Hepatocyte (in vitro differentiated cells): ENCODE results near the gene ZMYND8. TPM values are rescaled to one million over a fixed set of nuclear protein-coding genes. Genes with fewer than 3 reads are reported as not detected.
A peak's percentile ranks its signal among the peaks of the same experiment; 100 is the strongest.

ENCODE experiments used
- DNase-seq: peaks from one replicate; pipeline ENCODE4 v3.0.0-alpha.2; 2016; ENCODE audit warnings: low spot score
- H2AFZ ChIP-seq: fragments of 200-600 bp; sonication (generic); 2 replicates; pipeline ENCODE4 v1.6.0; 2016; ENCODE audit warnings: antibody characterized with exemption, mild to moderate bottlenecking
- H3K27ac ChIP-seq: fragments of 200-600 bp; sonication (generic); 2 replicates; pipeline ENCODE4 v1.5.1; 2016; ENCODE audit warnings: mild to moderate bottlenecking
- H3K27me3 ChIP-seq: fragments of 200-600 bp; sonication (generic); 2 replicates; pipeline ENCODE4 v1.6.1; 2016
- H3K36me3 ChIP-seq: fragments of 200-600 bp; sonication (generic); replicated peaks from 2 replicates; pipeline ENCODE4 v1.5.1; 2016; ENCODE audit warnings: low read depth; ENCODE audit not compliant: insufficient read depth
- H3K4me1 ChIP-seq: fragments of 200-600 bp; sonication (generic); 2 replicates; pipeline ENCODE4 v1.5.1; 2016; ENCODE audit warnings: mild to moderate bottlenecking, moderate library complexity; ENCODE audit not compliant: insufficient read depth
- H3K4me2 ChIP-seq: fragments of 200-600 bp; sonication (generic); 2 replicates; pipeline ENCODE4 v1.6.0; 2016
- H3K4me3 ChIP-seq: fragments of 200-600 bp; sonication (generic); 2 replicates; pipeline ENCODE4 v1.5.1; 2016; ENCODE audit warnings: mild to moderate bottlenecking
- H3K79me2 ChIP-seq: fragments of 200-600 bp; sonication (generic); 2 replicates; pipeline ENCODE4 v1.6.0; 2017; ENCODE audit warnings: mild to moderate bottlenecking
- H3K9me2 ChIP-seq: fragments of 200-600 bp; sonication (generic); replicated peaks from 2 replicates; pipeline ENCODE4 v1.6.0; 2017; ENCODE audit warnings: mild to moderate bottlenecking; ENCODE audit not compliant: insufficient read depth
- H3K9me3 ChIP-seq: fragments of 200-600 bp; sonication (generic); 2 replicates; pipeline ENCODE4 v1.5.1; 2016; ENCODE audit warnings: low read depth, mild to moderate bottlenecking
- H4K20me1 ChIP-seq: fragments of 200-600 bp; sonication (generic); 2 replicates; pipeline ENCODE4 v1.6.0; 2016; ENCODE audit warnings: mild to moderate bottlenecking; ENCODE audit not compliant: insufficient read depth, poor library complexity, severe bottlenecking
- EZH2 ChIP-seq: fragments of 200-600 bp; sonication (generic); IDR thresholded peaks from 2 replicates; pipeline ENCODE4 v1.6.1; 2016; ENCODE audit warnings: antibody characterized with exemption, mild to moderate bottlenecking, borderline replicate concordance
- EZH2phosphoT487 ChIP-seq: fragments of 200-600 bp; sonication (generic); IDR thresholded peaks from one replicate; pipeline ENCODE4 v1.6.1; 2018; ENCODE audit warnings: antibody characterized with exemption, mild to moderate bottlenecking, low read depth, moderate library complexity; ENCODE audit not compliant: unreplicated experiment, severe bottlenecking
- WGBS: methylation state at CpG from one replicate; pipeline ENCODE4 v1.1.6; 2016; ENCODE audit warnings: low lambda C conversion rate; ENCODE audit errors: missing lambda C conversion rate; 5-methylcytosine and 5-hydroxymethylcytosine counted together
- polyA plus RNA-seq: library from polyadenylated mRNA; unstranded; fragments of >200 nt; fragmentation: Nextera tagmentation; extraction: Ambion mirVana; gene quantifications from 2 replicates; pipeline ENCODE4 v1.2.1, GENCODE V29; 2016
- total RNA-seq: library from RNA; depleted of rRNA; stranded (reverse); fragments of >200 nt; gene quantifications from 2 replicates; pipeline ENCODE4 v1.2.3, GENCODE V29; 2014
- TF ChIP-seq, protein P1 (sequence below): fragments of 200-600 bp; sonication (generic); IDR thresholded peaks from 2 replicates; pipeline ENCODE4 v1.5.1; 2016; ENCODE audit warnings: antibody characterized with exemption, mild to moderate bottlenecking; ENCODE audit not compliant: poor library complexity

The ZMYND8 gene
- total and polyA plus RNA-seq, 2 experiments from 2014 or later, result 30.3 to 34.3 TPM

DNA sequence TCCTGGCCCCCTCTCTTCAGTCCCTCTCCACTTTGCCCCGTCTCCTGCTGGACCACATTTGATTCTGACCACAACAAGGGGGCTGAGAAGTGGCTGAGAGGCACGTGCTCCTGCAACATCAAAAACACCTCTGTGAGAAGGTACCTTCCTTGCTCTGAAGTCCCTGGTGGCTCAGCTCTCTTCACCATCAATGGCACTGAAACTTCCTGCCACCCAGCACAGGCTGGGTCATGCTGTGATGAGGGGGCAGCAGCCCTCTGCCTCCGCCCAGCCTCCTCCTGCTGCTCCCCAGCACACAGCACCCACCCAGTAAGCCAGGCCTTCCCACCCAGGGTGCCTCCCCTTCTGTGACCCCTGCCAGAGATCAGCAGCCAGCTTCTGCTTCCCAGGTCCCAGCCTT, 10.3 kb downstream of the ZMYND8 start:
- H3K4me1 ChIP-seq, result peaks cover 44% of the 10 kb centered on the region
- TF ChIP-seq, protein P1, sequence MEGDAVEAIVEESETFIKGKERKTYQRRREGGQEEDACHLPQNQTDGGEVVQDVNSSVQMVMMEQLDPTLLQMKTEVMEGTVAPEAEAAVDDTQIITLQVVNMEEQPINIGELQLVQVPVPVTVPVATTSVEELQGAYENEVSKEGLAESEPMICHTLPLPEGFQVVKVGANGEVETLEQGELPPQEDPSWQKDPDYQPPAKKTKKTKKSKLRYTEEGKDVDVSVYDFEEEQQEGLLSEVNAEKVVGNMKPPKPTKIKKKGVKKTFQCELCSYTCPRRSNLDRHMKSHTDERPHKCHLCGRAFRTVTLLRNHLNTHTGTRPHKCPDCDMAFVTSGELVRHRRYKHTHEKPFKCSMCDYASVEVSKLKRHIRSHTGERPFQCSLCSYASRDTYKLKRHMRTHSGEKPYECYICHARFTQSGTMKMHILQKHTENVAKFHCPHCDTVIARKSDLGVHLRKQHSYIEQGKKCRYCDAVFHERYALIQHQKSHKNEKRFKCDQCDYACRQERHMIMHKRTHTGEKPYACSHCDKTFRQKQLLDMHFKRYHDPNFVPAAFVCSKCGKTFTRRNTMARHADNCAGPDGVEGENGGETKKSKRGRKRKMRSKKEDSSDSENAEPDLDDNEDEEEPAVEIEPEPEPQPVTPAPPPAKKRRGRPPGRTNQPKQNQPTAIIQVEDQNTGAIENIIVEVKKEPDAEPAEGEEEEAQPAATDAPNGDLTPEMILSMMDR, result no peak
- TF ChIP-seq EZH2phosphoT487 (no peak), EZH2 (no peak)

DNA sequence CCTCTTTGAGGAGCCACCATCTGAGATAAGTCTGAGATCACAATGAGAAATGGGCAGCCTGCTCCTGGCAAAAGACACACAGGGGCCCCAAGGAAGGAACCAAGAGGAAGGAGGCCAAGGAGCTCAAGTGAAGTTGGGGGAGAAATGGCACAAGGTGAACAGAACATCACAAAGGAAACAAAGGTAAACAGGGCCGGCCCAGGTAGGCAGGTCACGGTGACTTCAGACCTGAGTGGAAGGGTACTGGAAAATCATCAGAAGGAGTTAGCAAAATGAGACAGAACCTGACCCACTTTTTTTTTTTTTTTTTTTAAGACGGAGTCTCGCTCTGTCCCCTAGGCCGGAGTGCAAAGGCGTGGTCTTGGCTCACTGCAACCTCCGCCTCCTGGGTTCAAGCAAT, 11.3 kb downstream of the ZMYND8 start:
- WGBS, result 96% methylated on average over 7 of the region's 7 CpGs
- DNase-seq, result no peak
- H3K4me1 ChIP-seq, result peaks cover 44% of the 10 kb centered on the region

More for the DNA sequence above, 10.3 kb downstream of the ZMYND8 start:
- H3K79me2 ChIP-seq, result peaks cover 98% of the 10 kb centered on the region
- H3K9me2 ChIP-seq, result no peaks in the 10 kb centered on the region
- no peak overlapping the region for H2AFZ ChIP-seq
- H3K36me3 ChIP-seq, result no peaks in the 10 kb centered on the region
- H3K4me2 ChIP-seq, result no peak overlapping the region
- H3K27me3 ChIP-seq, result no peaks in the 10 kb centered on the region
- WGBS, result 88% methylated on average over 3 of the region's 3 CpGs
- no peak overlapping the region for H3K27ac ChIP-seq
- H3K9me3 ChIP-seq, result no peaks in the 10 kb centered on the region
- H3K4me3 ChIP-seq, result no peak overlapping the region
- no peaks in the 10 kb centered on the region for H4K20me1 ChIP-seq
- DNase-seq, result no peak

DNA sequence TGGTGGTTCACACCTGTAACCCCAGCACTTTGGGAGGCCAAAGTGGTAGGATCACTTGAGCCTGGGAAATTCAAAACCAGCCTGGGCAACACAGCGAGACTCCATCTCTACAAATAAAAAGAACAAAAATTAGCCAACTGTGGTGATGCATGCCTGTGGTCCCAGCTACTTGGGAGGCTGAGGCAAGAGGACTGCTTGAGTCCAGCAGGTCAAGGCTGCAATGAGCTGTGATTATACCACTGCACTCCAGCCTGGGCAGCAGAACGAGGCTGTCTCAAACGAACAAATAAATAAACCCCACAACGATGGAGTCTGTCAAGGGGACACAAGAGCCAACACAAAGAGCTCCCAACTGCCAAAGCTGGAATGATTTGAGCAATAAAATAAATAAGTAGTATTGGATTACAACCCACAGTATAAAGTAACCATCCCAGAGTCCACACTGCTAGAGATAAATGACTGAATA, 13.5 kb downstream of the ZMYND8 start:
- no peaks in the 10 kb centered on the region for H3K27me3 ChIP-seq
- no peak for DNase-seq
- no peaks in the 10 kb centered on the region for H3K36me3 ChIP-seq
- H3K27ac ChIP-seq, result peak overlapping the region; percentile 43
- H3K79me2 ChIP-seq, result peaks cover 98% of the 10 kb centered on the region
- H4K20me1 ChIP-seq, result no peaks in the 10 kb centered on the region
- 53% methylated on average over 4 of the region's 4 CpGs for WGBS
- TF ChIP-seq EZH2, result no peak
- no peak for TF ChIP-seq EZH2phosphoT487
- TF ChIP-seq, protein P1, result no peak
- H3K4me1 ChIP-seq, result peaks cover 41% of the 10 kb centered on the region
- no peak overlapping the region for H3K4me3 ChIP-seq
- H2AFZ ChIP-seq, result no peak overlapping the region
- H3K9me2 ChIP-seq, result no peaks in the 10 kb centered on the region
- no peak overlapping the region for H3K4me2 ChIP-seq
- no peaks in the 10 kb centered on the region for H3K9me3 ChIP-seq

More for the DNA sequence above, 11.3 kb downstream of the ZMYND8 start:
- Histone ChIP-seq H3K4me2 (no peak overlapping the region), H3K27me3 (no peaks in the 10 kb centered on the region), H3K27ac (no peak overlapping the region), H2AFZ (no peak overlapping the region), H3K4me3 (no peak overlapping the region), H3K79me2 (peaks cover 98% of the 10 kb centered on the region), H3K36me3 (no peaks in the 10 kb centered on the region), H3K9me2 (no peaks in the 10 kb centered on the region), H3K9me3 (no peaks in the 10 kb centered on the region), H4K20me1 (no peaks in the 10 kb centered on the region)
- TF ChIP-seq EZH2 (no peak), EZH2phosphoT487 (no peak)
- TF ChIP-seq, protein P1, result no peak
